ENCODE results near the gene RBMS1.

DNA sequence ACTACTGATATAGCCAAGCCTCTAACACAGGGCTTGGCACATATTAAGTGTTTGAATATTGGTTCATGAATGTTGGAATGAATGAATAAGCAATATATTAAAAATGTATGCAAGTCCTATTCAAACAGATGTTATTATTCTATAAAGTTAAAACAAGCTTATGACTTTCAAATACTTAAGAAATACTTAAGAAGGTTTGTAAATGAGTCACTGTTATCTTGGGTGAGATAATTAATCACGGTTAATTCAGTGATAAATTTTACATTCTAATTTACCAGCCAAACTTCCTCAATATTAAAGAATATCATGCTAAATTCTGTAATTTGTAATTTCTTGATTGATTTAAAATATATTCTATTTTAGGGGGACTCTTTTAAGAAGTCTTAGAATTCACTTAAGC, 74.8 kb downstream of the RBMS1 start:
- TF ChIP-seq, protein P1, sequence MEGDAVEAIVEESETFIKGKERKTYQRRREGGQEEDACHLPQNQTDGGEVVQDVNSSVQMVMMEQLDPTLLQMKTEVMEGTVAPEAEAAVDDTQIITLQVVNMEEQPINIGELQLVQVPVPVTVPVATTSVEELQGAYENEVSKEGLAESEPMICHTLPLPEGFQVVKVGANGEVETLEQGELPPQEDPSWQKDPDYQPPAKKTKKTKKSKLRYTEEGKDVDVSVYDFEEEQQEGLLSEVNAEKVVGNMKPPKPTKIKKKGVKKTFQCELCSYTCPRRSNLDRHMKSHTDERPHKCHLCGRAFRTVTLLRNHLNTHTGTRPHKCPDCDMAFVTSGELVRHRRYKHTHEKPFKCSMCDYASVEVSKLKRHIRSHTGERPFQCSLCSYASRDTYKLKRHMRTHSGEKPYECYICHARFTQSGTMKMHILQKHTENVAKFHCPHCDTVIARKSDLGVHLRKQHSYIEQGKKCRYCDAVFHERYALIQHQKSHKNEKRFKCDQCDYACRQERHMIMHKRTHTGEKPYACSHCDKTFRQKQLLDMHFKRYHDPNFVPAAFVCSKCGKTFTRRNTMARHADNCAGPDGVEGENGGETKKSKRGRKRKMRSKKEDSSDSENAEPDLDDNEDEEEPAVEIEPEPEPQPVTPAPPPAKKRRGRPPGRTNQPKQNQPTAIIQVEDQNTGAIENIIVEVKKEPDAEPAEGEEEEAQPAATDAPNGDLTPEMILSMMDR (IDR thresholded peaks at IDR 0.05): no peak
- no peak for TF ChIP-seq EZH2 (IDR thresholded peaks at IDR 0.05; ENCODE audit: borderline replicate concordance, insufficient read depth, low read depth, low read length, poor library complexity, severe bottlenecking)
